ENCODE measurements around the gene ULBP2.

ULBP2 gene

GRCh38 chr6:149995235-149995750, 53.5 kb downstream of the ULBP2 start:
- Mint-ChIP-seq H3K4me3 (no peak overlapping the region), H3K9me3 (no peaks in the 10 kb centered on the region), H3K4me1 (ENCODE audit: low read depth) (peaks cover 25% of the 10 kb centered on the region), H3K27me3 (ENCODE audit: low read depth) (peaks cover 87% of the 10 kb centered on the region), H3K27ac (no peak overlapping the region), H3K36me3 (ENCODE audit: low read depth) (peaks cover 6% of the 10 kb centered on the region)

- no peak overlapping the region for H3K4me3 Mint-ChIP-seq
- no peak overlapping the region for H3K27ac Mint-ChIP-seq
- H3K9me3 Mint-ChIP-seq = no peaks in the 10 kb centered on the region
- H3K36me3 Mint-ChIP-seq (ENCODE audit: low read depth) = peaks cover 5% of the 10 kb centered on the region
- peaks cover 27% of the 10 kb centered on the region for H3K4me1 Mint-ChIP-seq (ENCODE audit: low read depth)
- peaks cover 85% of the 10 kb centered on the region for H3K27me3 Mint-ChIP-seq (ENCODE audit: low read depth)
These were observed 54.2 kb downstream of the ULBP2 start for GRCh38 chr6:149995971-149996370.

Measured in T-helper 1 cell treated with Interleukin-12 subunit alpha and Interleukin-12 subunit beta and Interleukin-4 antibody, amounts not matched to agents 30 μg/mL and 1 μg/mL, for 36 hours (primary cell).